Measurements from ENCODE around the gene PLOD2. TPM values are rescaled to one million over a fixed set of nuclear protein-coding genes. Genes with fewer than 3 reads are reported as not detected.

The PLOD2 gene
- 93.2 TPM for total RNA-seq

DNA sequence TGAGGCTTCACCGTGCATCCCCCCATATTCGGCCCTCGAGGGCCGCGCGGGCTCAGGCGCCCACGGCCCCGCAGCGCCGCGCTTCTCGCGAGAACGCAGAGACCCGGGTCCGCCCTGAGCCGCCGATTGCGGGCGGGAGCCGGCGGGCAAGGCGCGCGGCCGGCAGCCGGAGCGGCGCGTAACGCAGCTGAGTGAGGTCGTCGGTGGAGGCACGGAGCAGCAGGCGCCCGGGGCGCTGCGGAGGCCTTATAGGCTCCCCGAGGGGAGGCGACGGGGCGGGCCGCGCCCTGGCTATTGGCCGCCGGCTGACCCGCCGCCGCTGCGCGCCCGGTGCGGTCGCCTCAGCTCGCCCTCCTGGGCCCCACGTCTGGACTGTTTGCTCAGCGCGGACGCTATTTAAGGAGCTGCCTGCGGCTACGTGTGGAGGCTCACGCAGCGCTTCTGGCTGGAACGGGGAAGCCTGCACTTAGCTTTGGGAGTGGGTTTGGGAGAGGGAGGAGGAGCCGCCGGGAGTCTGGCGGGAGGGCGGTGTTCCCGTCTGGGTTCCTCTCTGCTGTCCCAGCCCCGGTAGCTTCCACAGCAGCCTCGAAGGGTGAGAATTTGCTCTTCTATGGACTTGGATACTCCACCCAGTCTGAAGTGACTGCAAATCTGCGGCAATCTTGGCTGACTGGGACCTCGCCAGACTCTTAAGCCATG lies at the start of gene PLOD2:
Gene PLOD2, minus strand, starts transcription at position 221 of the 699 bp plus-strand sequence. Its CDS starts 195 bp downstream, at position 26.

Other genes starting within 250 kb of the PLOD2 start
- gene PLSCR4, start 89.9 kb upstream of the PLOD2 start, total RNA-seq = 32.8 TPM

All from metanephros (tissue), 1 donor.